Activated CD8-positive, alpha-beta T cell treated with anti-CD3 and anti-CD28 coated beads, Interleukin-2, amount 10 ng/mL, durations not matched to agents 7 days and 5 days (primary cell): ENCODE results near the gene AGAP1. TPM values are rescaled to one million over a fixed set of nuclear protein-coding genes. Genes with fewer than 3 reads are reported as not detected.

Experiments used
- ATAC-seq: fragments of 150-1000 bp; cut with Tn5 transposase; one replicate; pipeline ENCODE4 v1.10.0; 2021; ENCODE audit warnings: moderate library complexity
- CTCF ChIA-PET: fragments of 350-600 bp; sonication (Branson Sonifier 250); formaldehyde crosslinking; loops from one replicate; lab custom pipeline; 2021; ENCODE audit warnings: antibody characterized with exemption; lab: Charles Lee
- POLR2A ChIA-PET: fragments of 350-600 bp; sonication (Branson Sonifier 250); formaldehyde crosslinking; loops from one replicate; lab custom pipeline; 2021; ENCODE audit warnings: antibody characterized with exemption; lab: Charles Lee
- DNase-seq: peaks from one replicate; pipeline ENCODE4 v3.0.0-alpha.2; 2020
- H3K27ac Mint-ChIP-seq: one replicate; pipeline ENCODE4 v1.8.0; 2021; ENCODE audit warnings: mild to moderate bottlenecking, mixed read lengths
- H3K27me3 Mint-ChIP-seq: one replicate; pipeline ENCODE4 v1.8.0; 2021; ENCODE audit warnings: low read depth, mixed read lengths
- H3K36me3 Mint-ChIP-seq: one replicate; pipeline ENCODE4 v1.8.0; 2021; ENCODE audit warnings: low read depth, mixed read lengths
- H3K4me1 Mint-ChIP-seq: one replicate; pipeline ENCODE4 v1.8.0; 2021; ENCODE audit warnings: low read depth, mixed read lengths
- H3K4me3 Mint-ChIP-seq: one replicate; pipeline ENCODE4 v1.8.0; 2021; ENCODE audit warnings: mild to moderate bottlenecking, mixed read lengths
- H3K9me3 Mint-ChIP-seq: one replicate; pipeline ENCODE4 v1.8.0; 2022; ENCODE audit warnings: mixed read lengths; ENCODE audit not compliant: insufficient read depth
- total RNA-seq, 2 experiments: library from RNA; stranded (reverse); gene quantifications; one replicate each; pipeline ENCODE4 v1.2.3, GENCODE V29; 2021

AGAP1 gene
- total RNA-seq, 2 experiments from 2014 or later, result 0.82 to 1.3 TPM

DNA sequence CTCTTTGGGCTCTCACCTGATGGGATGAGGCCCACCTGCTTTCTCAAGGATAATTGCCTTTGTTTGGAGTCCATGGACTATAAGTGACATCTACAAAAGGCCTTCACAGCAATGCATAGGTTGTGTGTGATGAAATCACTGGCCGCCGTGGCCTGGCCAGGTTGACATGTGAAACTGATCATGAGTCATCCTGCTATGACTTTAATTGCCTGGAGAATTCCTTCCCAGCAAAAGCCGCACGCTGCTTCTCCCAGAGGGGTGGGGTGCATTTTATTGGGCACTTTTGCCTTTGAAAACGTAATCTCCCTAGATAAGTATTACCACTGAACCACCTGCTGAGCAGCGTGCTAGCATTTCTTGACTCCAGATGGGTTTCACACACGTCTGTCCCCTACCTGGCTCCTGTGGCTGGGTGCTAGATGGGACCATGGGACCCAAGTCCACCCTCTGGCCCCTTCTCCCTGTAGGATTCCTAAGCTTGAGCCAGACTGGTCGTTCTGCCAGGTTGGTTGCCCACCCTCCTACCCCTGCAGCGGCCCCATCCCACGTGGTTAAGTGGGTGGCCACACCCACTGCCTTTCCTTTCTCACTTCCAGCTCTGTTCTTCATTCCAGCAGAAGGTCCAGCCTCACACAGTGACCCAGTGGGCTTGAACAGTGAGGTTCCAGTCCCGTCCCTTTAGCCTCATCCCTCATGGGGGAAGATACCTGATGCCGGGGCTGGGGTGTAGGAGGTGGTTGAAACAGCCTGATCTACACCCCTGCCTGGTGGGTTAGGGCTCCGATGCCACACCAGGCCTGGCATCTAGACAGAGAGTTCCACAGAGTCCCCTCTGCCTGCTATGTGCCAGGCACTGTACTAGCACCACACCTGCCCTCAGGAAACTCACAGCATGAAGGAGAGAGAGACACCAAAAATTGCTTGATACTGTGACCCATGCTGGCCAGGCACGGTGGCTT is 584.7 kb downstream of the AGAP1 start:
- ATAC-seq (no peak), DNase-seq (no peak)
- H3K4me3 Mint-ChIP-seq, result no peak overlapping the region
- H3K9me3 Mint-ChIP-seq, result no peaks in the 10 kb centered on the region
- H3K27me3 Mint-ChIP-seq, result no peaks in the 10 kb centered on the region
- ChIA-PET POLR2A (no interaction called here), CTCF (no interaction called here)
- H3K27ac Mint-ChIP-seq, result no peak overlapping the region
- no peaks in the 10 kb centered on the region for H3K4me1 Mint-ChIP-seq
- no peaks in the 10 kb centered on the region for H3K36me3 Mint-ChIP-seq

DNA sequence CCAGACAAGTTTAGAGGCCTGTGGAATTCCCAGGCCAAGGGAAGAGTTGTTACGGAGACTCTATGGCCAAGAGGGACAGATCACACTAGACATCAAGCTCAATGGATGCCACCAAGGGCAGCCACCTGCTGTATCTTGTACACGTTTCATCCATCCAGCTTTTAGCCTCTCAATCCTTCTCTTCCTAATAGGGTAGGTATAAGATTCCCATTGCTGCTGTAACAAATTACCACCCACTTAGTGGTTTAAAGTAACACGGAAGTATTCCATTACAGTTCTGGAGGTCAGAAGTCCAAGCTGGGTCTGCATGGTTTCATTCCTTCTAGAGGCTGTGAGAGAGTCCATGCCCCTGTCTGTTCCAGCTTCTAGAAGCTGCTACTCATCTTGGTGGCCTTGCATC is 586.6 kb downstream of the AGAP1 start:
- H3K4me1 Mint-ChIP-seq, result no peaks in the 10 kb centered on the region
- CTCF ChIA-PET, result no interaction called here

DNA sequence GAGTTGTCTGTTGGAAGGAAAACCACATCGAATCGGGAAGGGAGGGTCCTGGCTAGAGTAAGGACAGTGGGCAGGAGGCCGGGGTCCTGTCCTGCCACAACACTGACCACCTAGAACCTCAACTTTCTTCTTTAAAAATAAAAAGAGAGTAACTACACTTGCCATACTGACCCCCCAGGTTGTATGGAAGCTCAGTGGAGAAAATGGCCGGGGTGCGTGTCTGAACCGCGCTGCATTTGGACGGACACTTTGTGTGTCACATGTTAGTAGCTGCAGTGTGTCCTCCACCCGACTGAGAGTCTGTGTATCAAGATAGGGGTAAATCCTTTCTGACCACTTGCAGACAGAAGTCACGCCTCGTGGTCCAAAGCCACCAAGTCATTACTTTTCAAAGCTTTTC is 587.3 kb downstream of the AGAP1 start:
- ATAC-seq, result no peak
- no peak overlapping the region for H3K27ac Mint-ChIP-seq

More for the DNA sequence above, 586.6 kb downstream of the AGAP1 start:
- Mint-ChIP-seq H3K9me3 (no peaks in the 10 kb centered on the region), H3K4me3 (no peak overlapping the region), H3K36me3 (no peaks in the 10 kb centered on the region), H3K27me3 (no peaks in the 10 kb centered on the region), H3K27ac (no peak overlapping the region)
- DNase-seq, result no peak
- ATAC-seq, result no peak
- POLR2A ChIA-PET, result no interaction called here

GRCh38 chr2:236082061-236082460 is 588.2 kb downstream of the AGAP1 start:
- Mint-ChIP-seq H3K4me3 (no peak overlapping the region), H3K27ac (no peak overlapping the region), H3K27me3 (no peaks in the 10 kb centered on the region), H3K36me3 (no peaks in the 10 kb centered on the region), H3K4me1 (no peaks in the 10 kb centered on the region), H3K9me3 (no peaks in the 10 kb centered on the region)
- ChIA-PET CTCF (no interaction called here), POLR2A (interaction anchor here (0.9 kb wide), 1 partner anchor 14 kb away, joined by 3 read pairs; no protein-coding TSS in a partner anchor)
- ATAC-seq, result no peak
- no peak for DNase-seq

More for the DNA sequence above, 587.3 kb downstream of the AGAP1 start:
- ChIA-PET POLR2A (no interaction called here), CTCF (no interaction called here)
- no peaks in the 10 kb centered on the region for H3K36me3 Mint-ChIP-seq
- H3K27me3 Mint-ChIP-seq, result no peaks in the 10 kb centered on the region
- no peak overlapping the region for H3K4me3 Mint-ChIP-seq
- H3K4me1 Mint-ChIP-seq, result no peaks in the 10 kb centered on the region
- no peaks in the 10 kb centered on the region for H3K9me3 Mint-ChIP-seq
- DNase-seq, result no peak

DNA sequence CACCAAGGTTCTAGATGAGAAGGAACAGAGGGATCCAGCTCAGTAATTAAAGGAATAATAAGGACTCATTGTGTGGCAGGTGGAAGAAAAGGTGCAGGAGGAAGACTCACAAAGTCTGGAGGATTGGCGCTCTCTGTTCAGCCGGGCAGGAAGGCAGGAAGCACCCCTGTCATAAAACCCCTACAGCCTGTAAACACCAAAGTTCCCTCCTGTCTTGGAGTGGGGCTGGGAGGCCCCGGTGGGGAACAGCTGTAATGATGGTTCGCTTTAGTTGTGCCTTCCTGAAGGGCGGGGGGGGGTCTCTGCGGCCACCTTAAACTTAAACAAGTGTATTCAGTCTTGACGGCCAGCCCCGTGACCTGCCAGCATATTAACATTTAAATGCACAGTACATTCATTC is 590.1 kb downstream of the AGAP1 start:
- Mint-ChIP-seq H3K9me3 (no peaks in the 10 kb centered on the region), H3K27ac (no peak overlapping the region), H3K36me3 (no peaks in the 10 kb centered on the region), H3K4me1 (no peaks in the 10 kb centered on the region), H3K4me3 (no peak overlapping the region), H3K27me3 (no peaks in the 10 kb centered on the region)
- ChIA-PET CTCF (no interaction called here), POLR2A (no interaction called here)
- ATAC-seq (no peak), DNase-seq (no peak)

DNA sequence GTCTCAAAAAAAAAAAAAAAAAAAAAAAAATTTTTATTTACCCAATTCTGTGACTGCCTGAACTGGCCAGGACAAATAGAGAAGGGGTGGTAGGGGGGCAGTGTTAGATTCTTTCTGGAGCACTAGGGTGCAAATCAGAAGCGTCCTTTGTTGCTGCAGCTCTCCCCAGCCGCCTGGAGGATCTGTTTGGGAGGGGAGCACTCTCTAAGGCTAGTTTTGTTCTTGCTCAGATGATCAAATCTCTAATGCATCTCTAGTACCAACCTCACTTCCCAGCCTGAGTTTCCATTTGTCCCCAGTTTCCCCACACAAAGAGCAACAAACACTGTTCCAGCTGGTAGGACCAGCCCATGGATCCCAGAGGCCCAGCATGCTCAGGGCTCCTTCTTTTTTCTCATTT is 591.4 kb downstream of the AGAP1 start:
- ChIA-PET POLR2A (no interaction called here), CTCF (no interaction called here)
- Mint-ChIP-seq H3K36me3 (no peaks in the 10 kb centered on the region), H3K9me3 (no peaks in the 10 kb centered on the region), H3K27me3 (no peaks in the 10 kb centered on the region), H3K27ac (no peak overlapping the region), H3K4me1 (no peaks in the 10 kb centered on the region), H3K4me3 (no peak overlapping the region)
- no peak for DNase-seq
- ATAC-seq, result no peak

- Mint-ChIP-seq H3K27ac (no peak overlapping the region), H3K27me3 (no peaks in the 10 kb centered on the region), H3K9me3 (no peaks in the 10 kb centered on the region), H3K4me1 (no peaks in the 10 kb centered on the region), H3K4me3 (no peak overlapping the region), H3K36me3 (no peaks in the 10 kb centered on the region)
- ATAC-seq, result no peak
- ChIA-PET POLR2A (no interaction called here), CTCF (no interaction called here)
- no peak for DNase-seq
These were observed 591.8 kb downstream of the AGAP1 start for GRCh38 chr2:236085647-236086046.

DNA sequence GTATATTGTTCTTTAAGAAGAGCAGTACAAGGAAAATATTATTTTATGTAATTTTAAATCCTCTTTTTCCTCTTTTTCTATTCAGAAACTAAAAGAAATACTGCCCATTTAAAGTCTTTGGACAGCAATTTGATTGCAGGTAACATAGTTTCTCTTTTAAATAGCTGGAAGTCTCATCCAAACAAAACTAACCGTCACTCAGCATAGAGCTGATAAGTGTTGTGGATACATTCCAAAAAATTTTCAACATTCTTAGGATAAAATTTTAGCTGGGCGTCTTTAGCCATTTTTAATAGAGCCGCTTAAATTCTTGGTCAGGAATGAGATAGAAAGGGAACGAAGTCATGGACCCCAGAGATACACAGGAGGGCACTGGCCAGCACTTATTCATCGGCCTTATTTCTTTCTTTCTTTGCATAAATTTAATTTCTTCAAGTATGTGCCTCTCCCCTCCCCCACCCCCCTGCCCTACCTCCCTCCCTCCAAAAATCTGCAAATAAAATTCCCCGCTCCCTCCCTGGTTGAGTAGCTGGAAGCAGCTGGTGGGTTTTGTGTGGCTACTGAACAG is 592.6 kb downstream of the AGAP1 start:
- ChIA-PET POLR2A (interaction anchor here (0.6 kb wide), 1 partner anchor 163 kb away, joined by 5 read pairs; no protein-coding TSS in a partner anchor), CTCF (no interaction called here)
- no peaks in the 10 kb centered on the region for H3K9me3 Mint-ChIP-seq
- no peak overlapping the region for H3K27ac Mint-ChIP-seq
- ATAC-seq (no peak), DNase-seq (no peak)
- H3K4me1 Mint-ChIP-seq, result no peaks in the 10 kb centered on the region
- H3K36me3 Mint-ChIP-seq, result no peaks in the 10 kb centered on the region
- no peaks in the 10 kb centered on the region for H3K27me3 Mint-ChIP-seq
- no peak overlapping the region for H3K4me3 Mint-ChIP-seq

- CTCF ChIA-PET, result no interaction called here
- DNase-seq, result no peak
- H3K27me3 Mint-ChIP-seq, result no peaks in the 10 kb centered on the region
- POLR2A ChIA-PET, result no interaction called here
- H3K9me3 Mint-ChIP-seq, result no peaks in the 10 kb centered on the region
- no peaks in the 10 kb centered on the region for H3K4me1 Mint-ChIP-seq
- H3K4me3 Mint-ChIP-seq, result no peak overlapping the region
- no peak for ATAC-seq
- no peak overlapping the region for H3K27ac Mint-ChIP-seq
- no peaks in the 10 kb centered on the region for H3K36me3 Mint-ChIP-seq
These were observed 593.2 kb downstream of the AGAP1 start for GRCh38 chr2:236086971-236087465.

DNA sequence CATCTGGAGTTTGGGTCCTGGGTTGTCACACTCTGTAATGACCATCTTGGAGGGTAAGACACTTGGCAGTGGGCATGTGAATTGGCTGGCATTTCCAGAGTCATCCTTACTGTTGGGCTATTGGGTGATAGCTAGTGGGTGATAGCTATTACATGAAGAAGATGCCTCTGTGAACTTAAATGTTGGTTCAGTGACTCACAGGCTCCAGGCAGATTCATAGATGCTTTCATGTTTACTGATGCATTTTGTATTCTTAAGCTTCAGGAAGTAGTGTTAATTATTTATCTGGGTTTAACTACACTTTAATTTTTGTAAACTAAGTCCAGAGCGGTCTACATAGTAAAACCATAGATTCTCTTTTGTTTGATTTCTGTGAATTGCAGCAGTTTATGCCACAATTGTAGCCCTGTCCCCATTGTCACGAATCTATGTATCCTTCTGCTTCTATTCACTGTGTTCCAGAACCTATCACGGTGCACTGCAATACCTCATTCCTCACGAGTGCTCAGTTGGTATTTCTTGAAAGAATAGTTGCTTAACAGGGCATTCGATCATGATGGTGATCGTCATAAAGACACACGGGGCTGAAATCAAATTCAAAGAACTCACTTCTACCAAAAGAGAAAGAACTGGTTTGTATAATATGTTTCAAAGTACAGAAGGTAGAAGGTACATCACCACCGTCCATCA is 594.7 kb downstream of the AGAP1 start:
- no peaks in the 10 kb centered on the region for H3K9me3 Mint-ChIP-seq
- no peak overlapping the region for H3K4me3 Mint-ChIP-seq
- ATAC-seq, result no peak
- H3K27ac Mint-ChIP-seq, result no peak overlapping the region
- DNase-seq, result no peak
- H3K4me1 Mint-ChIP-seq, result no peaks in the 10 kb centered on the region
- no peaks in the 10 kb centered on the region for H3K36me3 Mint-ChIP-seq
- H3K27me3 Mint-ChIP-seq, result no peaks in the 10 kb centered on the region
- POLR2A ChIA-PET, result no interaction called here
- CTCF ChIA-PET, result no interaction called here

GRCh38 chr2:236089271-236090026 is 595.6 kb downstream of the AGAP1 start:
- Mint-ChIP-seq H3K27ac (no peak overlapping the region), H3K9me3 (no peaks in the 10 kb centered on the region), H3K4me3 (no peak overlapping the region), H3K4me1 (no peaks in the 10 kb centered on the region), H3K27me3 (no peaks in the 10 kb centered on the region), H3K36me3 (no peaks in the 10 kb centered on the region)
- ATAC-seq, result no peak
- ChIA-PET CTCF (no interaction called here), POLR2A (no interaction called here)
- no peak for DNase-seq
